Activated CD4-positive, alpha-beta T cell treated with anti-CD3 and anti-CD28 coated beads for 36 hours (primary cell): Measurements from ENCODE around the gene SFMBT2. TPM values are rescaled to one million over a fixed set of nuclear protein-coding genes. Genes with fewer than 3 reads are reported as not detected.
A peak's percentile ranks its signal among the peaks of the same experiment; 100 is the strongest.

Source experiments
- ATAC-seq: fragments of 200-7000 bp; cut with Tn5 transposase; one replicate; pipeline ENCODE4 v1.10.0; 2021; ENCODE audit warnings: mild to moderate bottlenecking, moderate library complexity
- CTCF ChIA-PET: fragments of 350-600 bp; sonication (Branson Sonifier 250); formaldehyde crosslinking; loops from one replicate; lab custom pipeline; 2021; ENCODE audit warnings: antibody characterized with exemption; lab: Charles Lee
- POLR2A ChIA-PET: fragments of 350-600 bp; sonication (Branson Sonifier 250); formaldehyde crosslinking; loops from one replicate; lab custom pipeline; 2021; ENCODE audit warnings: antibody characterized with exemption, inconsistent platforms; lab: Charles Lee
- DNase-seq: peaks from one replicate; pipeline ENCODE4 v3.0.0-alpha.2; 2020
- H3K27ac Mint-ChIP-seq: one replicate; pipeline ENCODE4 v1.8.0; 2021; ENCODE audit warnings: mixed read lengths
- H3K27me3 Mint-ChIP-seq: one replicate; pipeline ENCODE4 v1.8.0; 2021; ENCODE audit warnings: mixed read lengths
- H3K36me3 Mint-ChIP-seq: one replicate; pipeline ENCODE4 v1.8.0; 2021; ENCODE audit warnings: low read depth, mixed read lengths
- H3K4me1 Mint-ChIP-seq: one replicate; pipeline ENCODE4 v1.8.0; 2021; ENCODE audit warnings: mixed read lengths
- H3K4me3 Mint-ChIP-seq: one replicate; pipeline ENCODE4 v1.8.0; 2021; ENCODE audit warnings: mild to moderate bottlenecking, moderate library complexity, mixed read lengths
- H3K9me3 Mint-ChIP-seq: one replicate; pipeline ENCODE4 v1.8.0; 2021; ENCODE audit warnings: low read depth, mixed read lengths
- intact Hi-C, 2 experiments: fragments of 100-400 bp; cut with DNase I in 1 of 2; cut with micrococcal nuclease in 1 of 2; formaldehyde crosslinking; loops; one replicate each; pipeline versions ENCODE4 v1.14.2 to v1.15.1; 2022 to 2024; cut with DNase I, micrococcal nuclease
- total RNA-seq, 2 experiments: library from RNA; stranded (reverse); gene quantifications; one replicate each; pipeline ENCODE4 v1.2.3, GENCODE V29; 2021

SFMBT2 gene
- total RNA-seq, 2 experiments from 2014 or later: 17.6 to 18.0 TPM

GRCh38 chr10:7362471-7362870, 48.4 kb downstream of the SFMBT2 start:
- peaks cover 77% of the 10 kb centered on the region for H3K36me3 Mint-ChIP-seq
- POLR2A ChIA-PET: interaction anchor here (0.6 kb wide), 1 partner anchor 49 kb away, joined by 4 read pairs; no protein-coding TSS in a partner anchor

GRCh38 chr10:7361316-7361715, 49.5 kb downstream of the SFMBT2 start:
- ATAC-seq (no peak), DNase-seq (no peak)
- Mint-ChIP-seq H3K36me3 (peaks cover 76% of the 10 kb centered on the region), H3K9me3 (peaks cover 14% of the 10 kb centered on the region), H3K27ac (no peak overlapping the region), H3K4me1 (peaks cover 33% of the 10 kb centered on the region), H3K4me3 (no peak overlapping the region), H3K27me3 (no peaks in the 10 kb centered on the region)
- CTCF ChIA-PET: interaction anchor here (0.5 kb wide), 1 partner anchor 62 kb away, joined by 3 read pairs; no protein-coding TSS in a partner anchor
- intact Hi-C loops: no loop called here
- POLR2A ChIA-PET: no interaction called here

More at GRCh38 chr10:7362471-7362870, 48.4 kb downstream of the SFMBT2 start:
- CTCF ChIA-PET: interaction anchor here (0.6 kb wide), 1 partner anchor 18 kb away, joined by 3 read pairs; no protein-coding TSS in a partner anchor
- peaks cover 29% of the 10 kb centered on the region for H3K4me1 Mint-ChIP-seq
- no peak overlapping the region for H3K4me3 Mint-ChIP-seq
- ATAC-seq (no peak), DNase-seq (no peak)
- H3K27me3 Mint-ChIP-seq: no peaks in the 10 kb centered on the region
- intact Hi-C loops: no loop called here
- H3K27ac Mint-ChIP-seq: no peak overlapping the region
- peaks cover 14% of the 10 kb centered on the region for H3K9me3 Mint-ChIP-seq

GRCh38 chr10:7359954-7360353, 50.9 kb downstream of the SFMBT2 start:
- ChIA-PET CTCF (no interaction called here), POLR2A (no interaction called here)
- Mint-ChIP-seq H3K4me3 (no peak overlapping the region), H3K27me3 (no peaks in the 10 kb centered on the region), H3K27ac (peak overlapping the region; percentile 24), H3K4me1 (peaks cover 30% of the 10 kb centered on the region), H3K9me3 (peaks cover 14% of the 10 kb centered on the region), H3K36me3 (peaks cover 71% of the 10 kb centered on the region)
- ATAC-seq: no peak
- DNase-seq: no peak
- intact Hi-C loops: no loop called here

GRCh38 chr10:7359356-7359755, 51.5 kb downstream of the SFMBT2 start:
- ATAC-seq: no peak
- H3K9me3 Mint-ChIP-seq: peaks cover 14% of the 10 kb centered on the region
- peaks cover 68% of the 10 kb centered on the region for H3K36me3 Mint-ChIP-seq
- H3K4me3 Mint-ChIP-seq: no peak overlapping the region
- CTCF ChIA-PET: interaction anchor here (0.8 kb wide), 1 partner anchor 11 kb away, joined by 3 read pairs; no protein-coding TSS in a partner anchor
- POLR2A ChIA-PET: no interaction called here
- no peaks in the 10 kb centered on the region for H3K27me3 Mint-ChIP-seq
- DNase-seq: no peak
- H3K27ac Mint-ChIP-seq: no peak overlapping the region
- peaks cover 29% of the 10 kb centered on the region for H3K4me1 Mint-ChIP-seq
- intact Hi-C loops: no loop called here

- Mint-ChIP-seq H3K9me3 (peaks cover 6% of the 10 kb centered on the region), H3K4me3 (no peak overlapping the region), H3K4me1 (peaks cover 26% of the 10 kb centered on the region), H3K27ac (no peak overlapping the region), H3K27me3 (no peaks in the 10 kb centered on the region), H3K36me3 (peaks cover 48% of the 10 kb centered on the region)
- intact Hi-C loops: no loop called here
- POLR2A ChIA-PET: no interaction called here
- CTCF ChIA-PET: interaction anchor here (0.6 kb wide), 1 partner anchor 138 kb away, joined by 3 read pairs; no protein-coding TSS in a partner anchor
- ATAC-seq: no peak
- no peak for DNase-seq
Observed at GRCh38 chr10:7357193-7357592, 53.6 kb downstream of the SFMBT2 start.

GRCh38 chr10:7354330-7355047, 56.3 kb downstream of the SFMBT2 start:
- Mint-ChIP-seq H3K4me1 (peaks cover 30% of the 10 kb centered on the region), H3K9me3 (peaks cover 6% of the 10 kb centered on the region), H3K4me3 (no peak overlapping the region), H3K27ac (no peak overlapping the region), H3K36me3 (peaks cover 47% of the 10 kb centered on the region), H3K27me3 (no peaks in the 10 kb centered on the region)
- intact Hi-C loops: no loop called here
- peak; percentile 64 for ATAC-seq
- ChIA-PET POLR2A (no interaction called here), CTCF (no interaction called here)
- DNase-seq: no peak

- H3K27me3 Mint-ChIP-seq: no peaks in the 10 kb centered on the region
- ATAC-seq: no peak
- no peak overlapping the region for H3K27ac Mint-ChIP-seq
- H3K4me3 Mint-ChIP-seq: no peak overlapping the region
- H3K9me3 Mint-ChIP-seq: no peaks in the 10 kb centered on the region
- intact Hi-C loops: no loop called here
- ChIA-PET POLR2A (interaction anchor here (0.7 kb wide), 1 partner anchor 834 kb away, joined by 3 read pairs; no protein-coding TSS in a partner anchor), CTCF (interaction anchor here (0.7 kb wide), 1 partner anchor 177 kb away, joined by 3 read pairs; no protein-coding TSS in a partner anchor)
- H3K36me3 Mint-ChIP-seq: peaks cover 34% of the 10 kb centered on the region
- DNase-seq: no peak
- peaks cover 32% of the 10 kb centered on the region for H3K4me1 Mint-ChIP-seq
Observed at GRCh38 chr10:7351894-7352293, 58.9 kb downstream of the SFMBT2 start.

- Mint-ChIP-seq H3K4me3 (no peak overlapping the region), H3K27ac (no peak overlapping the region), H3K27me3 (no peaks in the 10 kb centered on the region), H3K4me1 (peaks cover 30% of the 10 kb centered on the region), H3K36me3 (peaks cover 34% of the 10 kb centered on the region), H3K9me3 (peaks cover 1% of the 10 kb centered on the region)
- DNase-seq (no peak), ATAC-seq (no peak)
- ChIA-PET POLR2A (no interaction called here), CTCF (interaction anchor here (0.6 kb wide), 1 partner anchor 407 kb away, joined by 3 read pairs; no protein-coding TSS in a partner anchor)
- intact Hi-C loops: no loop called here
Observed at GRCh38 chr10:7350541-7351195, 60.2 kb downstream of the SFMBT2 start.

GRCh38 chr10:7345717-7346116, 65.1 kb downstream of the SFMBT2 start:
- ATAC-seq (no peak), DNase-seq (no peak)
- H3K9me3 Mint-ChIP-seq: peaks cover 10% of the 10 kb centered on the region
- POLR2A ChIA-PET: no interaction called here
- H3K4me1 Mint-ChIP-seq: peaks cover 21% of the 10 kb centered on the region
- no peak overlapping the region for H3K4me3 Mint-ChIP-seq
- no peaks in the 10 kb centered on the region for H3K27me3 Mint-ChIP-seq
- CTCF ChIA-PET: interaction anchor here (0.6 kb wide), 1 partner anchor 225 kb away, joined by 3 read pairs; no protein-coding TSS in a partner anchor
- intact Hi-C loops: no loop called here
- H3K27ac Mint-ChIP-seq: no peak overlapping the region
- H3K36me3 Mint-ChIP-seq: peaks cover 40% of the 10 kb centered on the region

GRCh38 chr10:7343040-7343439, 67.8 kb downstream of the SFMBT2 start:
- no peak overlapping the region for H3K4me3 Mint-ChIP-seq
- peaks cover 10% of the 10 kb centered on the region for H3K9me3 Mint-ChIP-seq
- no peak overlapping the region for H3K27ac Mint-ChIP-seq
- ChIA-PET POLR2A (no interaction called here), CTCF (no interaction called here)
- ATAC-seq (no peak), DNase-seq (no peak)
- H3K4me1 Mint-ChIP-seq: peaks cover 37% of the 10 kb centered on the region
- peaks cover 39% of the 10 kb centered on the region for H3K36me3 Mint-ChIP-seq
- no peaks in the 10 kb centered on the region for H3K27me3 Mint-ChIP-seq
- intact Hi-C loops: no loop called here

GRCh38 chr10:7340179-7340874, 70.5 kb downstream of the SFMBT2 start:
- peaks cover 50% of the 10 kb centered on the region for H3K4me1 Mint-ChIP-seq
- H3K9me3 Mint-ChIP-seq: peaks cover 7% of the 10 kb centered on the region
- no peak overlapping the region for H3K4me3 Mint-ChIP-seq
- POLR2A ChIA-PET: no interaction called here
- DNase-seq: peak; percentile 18
- H3K27me3 Mint-ChIP-seq: no peaks in the 10 kb centered on the region
- intact Hi-C loops: no loop called here
- CTCF ChIA-PET: interaction anchor here (0.9 to 1.4 kb wide), 2 partner anchors 8 to 9 kb away, joined by 4 read pairs; no protein-coding TSS in a partner anchor
- peaks cover 48% of the 10 kb centered on the region for H3K36me3 Mint-ChIP-seq
- no peak overlapping the region for H3K27ac Mint-ChIP-seq
- ATAC-seq: peak; percentile 47
